Adrenal gland (tissue), 5 donors: ENCODE measurements around the gene HDAC4.

ENCODE experiments used
- CTCF ChIP-seq, 6 experiments: fragments of 450-650 bp in 4 of 6; fragments of 200-600 bp in 2 of 6; sonication (generic) in 1 of 6; IDR thresholded peaks; 1 replicate in 5 of 6; 2 replicates in 1 of 6; pipeline versions ENCODE4 v1.5.1 to v1.8.0; 2016 to 2021; ENCODE audit warnings: antibody characterized with exemption in 6 of 6, mild to moderate bottlenecking in 2 of 6, moderate library complexity in 1 of 6
- POLR2A ChIP-seq, 2 donors: fragments of 450-650 bp; IDR thresholded peaks; one replicate each; pipeline ENCODE4 v1.6.1; 2017; ENCODE audit warnings: antibody characterized with exemption in 2 of 2, mild to moderate bottlenecking in 2 of 2, moderate library complexity in 1 of 2
- donor health status: DM: no; HTN: no; CAD: no.

- TF ChIP-seq CTCF (IDR thresholded peaks at IDR 0.05): no peak
- TF ChIP-seq POLR2A (IDR thresholded peaks at IDR 0.05): no peak
Measured at GRCh38 chr2:239260546-239261327, 140.1 kb downstream of the HDAC4 start.
